ENCODE measurements around the gene LRRK2. TPM values are rescaled to one million over a fixed set of nuclear protein-coding genes. Genes with fewer than 3 reads are reported as not detected.
A peak's percentile ranks its signal among the peaks of the same experiment; 100 is the strongest.

LRRK2 gene
- total RNA-seq, 2 experiments from 2014 or later, result 5.9 to 28.4 TPM

GRCh38 chr12:40324261-40324660 lies 99.5 kb downstream of the LRRK2 start:
- no peaks in the 10 kb centered on the region for H3K4me1 ChIP-seq (ENCODE audit: insufficient read depth, low read length, poor library complexity, severe bottlenecking)
- ChIA-PET CTCF (ENCODE audit: unreplicated experiment) (no interaction called here), POLR2A (interaction anchor here (1.1 to 1.7 kb wide), 3 partner anchors 14 to 166 kb away, joined by 3 to 4 read pairs (median 3); no protein-coding TSS in a partner anchor)
- TF ChIP-seq EZH2phosphoT487 (IDR thresholded peaks at IDR 0.05; ENCODE audit: borderline replicate concordance, low read depth, low read length) (no peak), CTCF (conservative IDR thresholded peaks at IDR 0.05; ENCODE audit: low read length) (no peak)
- no peak for DNase-seq (ENCODE audit: low spot score)
- H3K4me3 ChIP-seq (ENCODE audit: low read depth, low read length, poor library complexity, severe bottlenecking), result no peak overlapping the region
- no peaks in the 10 kb centered on the region for H3K9me2 ChIP-seq (ENCODE audit: insufficient read depth, low read length)
- no peaks in the 10 kb centered on the region for H4K20me1 ChIP-seq (ENCODE audit: insufficient read depth, low read length)
- H3K9me3 ChIP-seq (ENCODE audit: low read length), result no peaks in the 10 kb centered on the region
- peaks cover 12% of the 10 kb centered on the region for H3K36me3 ChIP-seq (ENCODE audit: insufficient read depth, low read length)
- intact Hi-C loops (cut with micrococcal nuclease; ENCODE audit: unreplicated experiment), result no loop called here
- no TSS peak for BruUV-seq (replicated peaks)
- no peak overlapping the region for H3K27ac ChIP-seq (ENCODE audit: low read depth, low read length, poor library complexity, severe bottlenecking)
- H3K79me2 ChIP-seq (ENCODE audit: insufficient read depth, low read depth, low read length), result no peaks in the 10 kb centered on the region
- no peak overlapping the region for H2AFZ ChIP-seq (ENCODE audit: low read length)
- H3K4me2 ChIP-seq (ENCODE audit: low read length), result no peak overlapping the region

- Histone ChIP-seq H3K9me2 (ENCODE audit: insufficient read depth, low read length) (no peaks in the 10 kb centered on the region), H3K79me2 (ENCODE audit: insufficient read depth, low read depth, low read length) (no peaks in the 10 kb centered on the region), H3K4me1 (ENCODE audit: insufficient read depth, low read length, poor library complexity, severe bottlenecking) (no peaks in the 10 kb centered on the region), H3K4me3 (ENCODE audit: low read depth, low read length, poor library complexity, severe bottlenecking) (no peak overlapping the region), H4K20me1 (ENCODE audit: insufficient read depth, low read length) (no peaks in the 10 kb centered on the region), H2AFZ (ENCODE audit: low read length) (no peak overlapping the region; the same call in 1 of the 2 replicates), H3K27ac (ENCODE audit: low read depth, low read length, poor library complexity, severe bottlenecking) (no peak overlapping the region), H3K36me3 (ENCODE audit: insufficient read depth, low read length) (peaks cover 24% of the 10 kb centered on the region), H3K9me3 (ENCODE audit: low read length) (peaks cover 8% of the 10 kb centered on the region), H3K4me2 (ENCODE audit: low read length) (no peak overlapping the region)
- DNase-seq (ENCODE audit: low spot score), result peak; percentile 63
- no TSS peak for BruUV-seq (replicated peaks)
- ChIA-PET CTCF (ENCODE audit: unreplicated experiment) (interaction anchor here (1.0 kb wide), 1 partner anchor 13 kb away, joined by 3 read pairs; no protein-coding TSS in a partner anchor), POLR2A (interaction anchor here (0.6 to 1.7 kb wide), 6 partner anchors 9 to 167 kb away, joined by 3 to 6 read pairs (median 3); no protein-coding TSS in a partner anchor)
- no peak for TF ChIP-seq EZH2phosphoT487 (IDR thresholded peaks at IDR 0.05; ENCODE audit: borderline replicate concordance, low read depth, low read length)
- TF ChIP-seq CTCF (conservative IDR thresholded peaks at IDR 0.05; ENCODE audit: low read length), result peak; percentile 90
- intact Hi-C loops (cut with micrococcal nuclease; ENCODE audit: unreplicated experiment), result no loop called here
Observed at GRCh38 chr12:40325349-40325960, 100.7 kb downstream of the LRRK2 start.

- Histone ChIP-seq H3K79me2 (ENCODE audit: insufficient read depth, low read depth, low read length) (no peaks in the 10 kb centered on the region), H3K27ac (ENCODE audit: low read depth, low read length, poor library complexity, severe bottlenecking) (no peak overlapping the region), H3K9me2 (ENCODE audit: insufficient read depth, low read length) (no peaks in the 10 kb centered on the region), H4K20me1 (ENCODE audit: insufficient read depth, low read length) (no peaks in the 10 kb centered on the region), H3K9me3 (ENCODE audit: low read length) (peaks cover 13% of the 10 kb centered on the region), H3K4me2 (ENCODE audit: low read length) (no peak overlapping the region), H2AFZ (ENCODE audit: low read length) (no peak overlapping the region), H3K4me3 (ENCODE audit: low read depth, low read length, poor library complexity, severe bottlenecking) (no peak overlapping the region), H3K36me3 (ENCODE audit: insufficient read depth, low read length) (peaks cover 40% of the 10 kb centered on the region), H3K4me1 (ENCODE audit: insufficient read depth, low read length, poor library complexity, severe bottlenecking) (no peaks in the 10 kb centered on the region)
- BruUV-seq (replicated peaks), result no TSS peak
- DNase-seq (ENCODE audit: low spot score), result no peak
- TF ChIP-seq CTCF (conservative IDR thresholded peaks at IDR 0.05; ENCODE audit: low read length) (no peak), EZH2phosphoT487 (IDR thresholded peaks at IDR 0.05; ENCODE audit: borderline replicate concordance, low read depth, low read length) (no peak)
- intact Hi-C loops (cut with micrococcal nuclease; ENCODE audit: unreplicated experiment), result no loop called here
- POLR2A ChIA-PET, result interaction anchor here (0.6 to 1.1 kb wide), 2 partner anchors 23 to 46 kb away, joined by 3 read pairs; no protein-coding TSS in a partner anchor
- CTCF ChIA-PET (ENCODE audit: unreplicated experiment), result no interaction called here
Observed at GRCh38 chr12:40327535-40327934, 102.7 kb downstream of the LRRK2 start.

All from OCI-LY7 (cell line).